Measurements from ENCODE around the gene GNG13.
A peak's percentile ranks its signal among the peaks of the same experiment; 100 is the strongest.
"Not testable (repeated sequence)": the region's sequence is repeated elsewhere in the genome, so short reads cannot be mapped to it uniquely, and the experiment has no call there.

The GNG13 gene

DNA sequence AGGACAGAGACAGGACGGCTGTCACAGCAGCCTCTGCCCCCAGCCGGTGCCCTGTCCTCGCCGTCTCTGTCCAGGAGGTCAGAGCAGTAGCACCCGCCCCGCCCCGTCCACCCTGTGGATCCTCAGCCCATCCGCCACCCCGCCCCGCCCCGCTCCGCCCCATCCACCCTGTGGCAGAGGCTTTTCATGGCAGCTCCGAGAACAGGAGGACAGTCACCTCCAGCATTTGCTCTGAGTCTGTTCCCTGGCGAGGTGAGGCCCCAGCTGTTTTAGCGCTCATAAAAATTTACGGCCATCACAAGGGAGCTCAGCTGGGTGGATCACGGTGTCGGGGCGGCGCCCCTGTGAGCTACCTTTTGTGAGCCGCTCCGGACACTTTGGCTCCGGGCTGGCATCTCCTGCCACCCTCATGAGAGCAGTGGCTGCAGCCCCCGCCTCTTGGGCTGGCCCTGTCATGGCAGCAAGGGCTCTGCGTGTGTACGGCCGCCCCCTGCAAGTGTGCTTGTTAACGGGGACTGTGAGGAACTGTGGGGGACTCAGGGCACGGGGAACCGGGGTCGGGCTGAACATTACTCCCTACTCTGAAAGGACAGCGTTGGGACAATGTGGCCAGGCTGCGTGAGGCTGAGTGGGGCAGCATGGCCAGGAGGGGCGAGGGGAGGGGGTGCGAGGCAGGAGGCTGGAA, 32.3 kb upstream of the GNG13 start:
- no peak for DNase-seq

DNA sequence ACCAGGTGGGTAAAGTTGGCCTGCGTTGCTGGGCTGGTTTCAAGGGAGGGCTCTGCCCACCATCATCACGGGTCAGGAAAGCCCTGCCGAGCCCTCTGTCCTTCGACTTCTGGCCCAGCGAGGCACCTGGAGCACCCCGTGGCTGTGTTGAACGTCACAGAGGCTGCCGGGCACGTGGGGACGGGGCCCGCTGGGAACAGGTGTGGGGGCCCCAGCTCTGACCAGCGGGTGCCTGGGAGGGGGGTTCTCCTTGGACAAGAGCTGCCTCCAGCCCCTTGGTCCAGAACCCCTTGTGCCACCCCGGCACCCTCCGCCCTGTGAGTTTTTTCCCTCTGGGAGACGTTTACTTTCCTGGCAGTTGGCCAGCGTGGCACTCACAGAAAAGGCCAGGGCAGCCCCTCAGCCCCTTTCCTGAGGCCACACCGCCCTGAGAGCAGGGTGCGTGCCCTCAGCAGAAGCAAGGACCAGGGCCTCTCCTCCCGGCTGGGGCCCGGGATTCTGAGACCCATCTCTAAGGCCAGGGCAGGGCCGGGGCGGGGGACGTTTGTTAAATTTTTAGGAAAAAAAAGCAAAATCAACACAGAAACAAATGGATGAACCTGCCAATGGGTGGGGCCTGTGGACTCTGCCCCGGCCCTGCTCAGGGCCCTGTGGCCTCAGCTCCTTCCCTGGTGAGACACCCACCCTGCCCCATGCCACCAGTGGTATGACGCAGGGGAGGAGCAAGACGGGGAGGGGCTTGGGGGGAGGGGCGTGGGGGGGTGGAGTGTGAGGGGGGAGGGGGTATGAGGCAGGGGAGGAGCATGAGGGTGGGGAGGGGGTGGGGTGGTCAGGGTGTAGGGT, 31.3 kb upstream of the GNG13 start:
- no peak for DNase-seq

DNA sequence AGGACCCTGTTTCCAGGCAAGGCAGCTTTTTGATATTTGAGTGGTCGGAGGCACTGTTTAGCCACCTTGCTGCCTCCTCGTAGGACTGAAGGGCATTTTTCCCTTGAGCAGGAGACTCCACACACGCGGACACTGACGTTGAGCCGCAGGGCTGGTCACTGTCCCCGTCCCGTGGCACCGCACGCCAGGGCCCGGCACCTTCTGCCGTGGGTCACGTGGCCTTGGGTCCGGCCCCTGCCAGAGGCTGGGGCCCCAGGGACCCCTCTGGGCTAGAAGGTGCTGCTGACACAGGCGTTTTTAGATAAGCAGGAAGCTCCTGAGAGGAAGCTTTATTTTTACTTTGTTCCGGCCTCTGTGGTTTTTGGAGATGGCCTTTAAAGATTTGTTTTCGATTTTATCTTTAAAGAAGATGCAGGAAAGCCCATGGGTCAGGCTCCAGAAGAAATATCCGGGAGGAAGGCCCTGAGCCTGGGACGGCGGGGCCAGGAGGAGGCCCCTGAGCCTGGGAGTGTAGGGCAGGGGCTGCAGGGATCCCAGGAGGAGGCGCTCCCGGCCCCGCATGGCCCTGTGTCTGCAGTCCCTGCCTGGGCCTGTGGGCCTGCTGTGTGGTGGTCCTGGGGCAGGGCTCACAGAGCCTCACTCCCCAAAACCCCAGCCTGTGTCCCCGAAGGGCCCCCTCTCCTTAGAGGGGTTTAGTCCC, 30.5 kb upstream of the GNG13 start:
- no peak for DNase-seq

DNA sequence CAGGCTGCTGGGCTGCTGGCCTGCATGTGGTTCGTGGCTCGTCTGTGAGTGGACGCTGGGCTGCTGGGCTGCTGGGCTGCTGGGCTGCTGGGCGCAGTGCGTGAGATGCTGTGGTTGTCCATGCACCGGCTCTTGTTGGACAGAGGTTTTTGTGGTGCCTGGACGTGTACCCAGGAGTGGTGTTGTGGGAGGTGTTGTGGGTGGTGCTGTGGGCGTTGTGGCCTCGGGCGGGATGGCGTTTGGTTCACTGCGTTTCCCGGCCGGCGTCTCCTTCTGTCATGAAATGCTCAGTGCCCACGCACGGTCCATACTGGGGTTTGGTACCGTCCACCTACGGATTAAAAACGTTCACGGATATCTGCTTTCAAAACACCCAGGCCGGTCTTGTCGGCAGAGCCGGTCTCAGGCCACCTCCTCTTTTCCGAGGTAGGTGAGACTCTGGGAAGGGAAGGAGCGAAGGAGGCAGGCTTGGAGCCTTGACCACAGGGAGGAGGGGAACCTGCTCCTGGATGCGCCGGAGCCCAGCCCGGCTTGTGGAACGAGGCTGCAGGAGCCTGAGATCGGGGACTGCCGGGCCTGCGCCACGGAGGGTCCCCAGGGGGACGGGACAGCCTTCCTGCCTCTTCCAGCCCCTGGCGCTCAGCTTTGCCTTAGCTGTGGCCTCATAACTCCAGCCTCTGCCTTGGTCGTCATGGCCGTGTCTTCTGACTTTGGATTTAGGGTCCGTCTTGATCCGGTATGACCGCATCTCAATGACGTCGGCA, 29.8 kb upstream of the GNG13 start:
- DNase-seq = no peak

DNA sequence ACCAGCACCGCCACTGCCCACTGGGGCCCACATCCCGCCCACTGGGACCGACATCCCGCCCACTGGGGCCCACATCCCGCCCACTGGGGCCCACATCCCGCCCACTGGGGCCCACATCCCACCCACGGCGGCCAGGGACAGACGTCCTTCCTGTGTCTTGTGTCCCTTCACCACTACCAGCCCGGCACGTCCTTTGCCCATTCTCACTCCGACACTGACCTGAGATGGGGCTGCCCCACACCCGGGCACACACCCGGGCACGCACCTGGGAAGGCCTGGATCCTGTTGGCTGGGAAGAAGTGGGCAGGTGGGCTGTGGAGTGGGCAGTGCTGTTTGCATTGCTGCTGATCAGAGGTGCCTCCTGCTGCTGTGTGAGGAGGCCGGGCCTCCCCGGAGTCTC, 28.4 kb upstream of the GNG13 start:
- DNase-seq = no peak

DNA sequence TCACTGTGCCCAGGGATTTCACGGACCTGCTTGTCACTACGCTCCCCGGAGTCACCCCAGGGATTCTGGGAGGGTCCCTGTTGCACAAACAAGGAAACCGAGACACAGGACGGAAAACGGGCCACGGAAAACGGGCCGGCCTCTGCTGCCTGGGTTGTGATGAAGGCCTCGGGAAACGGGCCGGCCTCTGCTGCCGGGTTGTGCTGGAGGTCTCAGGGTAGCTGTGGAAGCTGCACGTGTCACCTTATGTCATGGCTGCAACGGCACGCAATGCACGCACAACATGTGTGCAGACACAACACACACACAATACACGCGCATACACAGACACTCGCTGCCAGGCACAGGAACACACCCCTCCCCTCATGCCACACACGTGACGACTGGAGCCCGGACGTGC, 27.0 kb upstream of the GNG13 start:
- DNase-seq = no peak

DNA sequence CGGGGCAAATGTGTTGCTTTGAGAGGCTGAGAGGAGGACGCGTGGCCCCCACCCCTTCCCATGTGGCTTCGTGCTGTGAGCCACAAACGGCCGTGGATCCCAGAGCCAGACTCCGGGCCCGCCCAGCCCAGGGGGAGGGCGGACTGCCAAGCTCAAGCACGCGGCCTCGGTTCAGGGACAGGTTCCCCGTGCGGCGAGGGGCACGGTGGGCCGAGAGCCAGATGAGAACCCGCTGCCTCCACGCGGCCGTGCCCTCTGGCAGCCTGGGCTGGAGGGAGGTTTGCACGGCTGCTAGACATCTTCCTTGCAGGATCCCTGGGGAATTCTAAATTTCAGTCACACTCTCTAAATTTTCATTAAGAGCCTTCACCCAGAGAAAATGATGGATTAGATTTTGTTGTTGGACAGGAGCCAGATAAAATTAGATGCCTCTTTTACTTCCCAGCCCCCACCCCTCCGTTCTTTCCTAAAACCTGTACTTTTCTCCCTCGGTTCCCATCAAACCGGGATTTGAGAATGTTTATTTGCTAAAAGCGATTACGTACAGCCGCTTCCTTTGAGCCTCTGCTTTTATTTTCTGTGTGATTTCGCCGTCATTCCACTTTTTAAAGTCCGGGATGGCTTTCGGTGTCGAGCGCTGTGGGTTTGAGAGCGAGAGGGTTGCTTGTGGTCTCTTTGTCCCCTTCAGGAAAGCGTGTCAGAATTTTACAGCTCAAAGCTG, 25.0 kb upstream of the GNG13 start:
- DNase-seq = peak in 37 of 56 donors; percentile 9 to 83 (median 39)

DNA sequence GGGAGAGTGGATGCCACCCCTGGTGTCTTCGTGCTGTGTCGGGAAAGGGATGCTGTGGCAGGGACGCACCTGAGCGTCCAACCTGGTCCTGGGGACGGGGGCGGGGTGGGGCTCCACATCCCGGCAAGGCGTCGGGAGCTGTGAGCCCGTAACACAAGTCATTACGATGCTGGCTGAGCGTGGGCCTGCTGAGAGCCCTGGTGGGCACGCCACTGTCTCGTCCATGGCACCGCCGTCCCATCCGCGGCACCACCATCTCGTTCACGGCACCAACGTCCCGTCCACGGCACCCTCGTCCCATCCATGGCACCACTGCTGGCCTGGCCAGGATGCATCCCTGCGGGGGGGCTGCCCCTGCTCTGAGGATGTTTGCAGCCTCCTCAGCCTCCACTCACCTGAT, 24.1 kb upstream of the GNG13 start:
- no peak for DNase-seq

DNA sequence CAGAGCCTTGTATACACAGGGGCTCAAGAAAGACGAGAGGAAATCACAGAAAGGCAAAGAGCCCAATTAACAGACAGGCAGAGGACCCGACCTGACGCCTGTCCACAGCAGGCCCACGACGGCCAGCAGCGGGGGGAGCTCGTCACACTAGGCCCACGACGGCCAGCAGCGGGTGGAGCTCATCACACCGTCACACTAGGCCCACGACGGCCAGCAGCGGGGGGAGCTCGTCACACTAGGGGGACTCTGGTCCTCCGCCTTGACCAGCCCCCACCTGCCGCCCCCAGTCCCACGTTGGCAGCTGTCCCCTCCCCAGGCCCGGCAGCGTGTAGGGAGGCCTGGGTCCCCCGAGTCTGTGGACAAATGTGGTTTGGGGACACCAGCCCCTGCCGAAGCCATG, 23.7 kb upstream of the GNG13 start:
- DNase-seq = no peak

DNA sequence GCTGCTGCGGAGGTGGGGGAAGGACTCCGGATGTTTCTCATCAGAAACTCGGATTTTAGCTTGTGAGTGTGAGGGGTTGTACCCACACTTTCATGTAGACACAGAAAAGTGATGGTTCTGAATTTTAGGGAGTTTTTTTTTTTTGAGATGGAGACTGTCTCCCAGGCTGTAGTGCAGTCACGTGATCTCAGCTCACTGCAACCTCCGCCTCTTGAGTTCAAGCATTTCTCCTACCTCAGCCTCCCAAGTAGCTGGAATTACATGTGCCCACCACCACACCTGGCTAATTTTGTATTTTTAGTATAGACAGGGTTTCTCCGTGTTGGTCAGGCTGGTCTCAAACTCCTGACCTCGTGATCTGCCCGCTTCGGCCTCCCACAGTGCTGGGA, 22.4 kb upstream of the GNG13 start:
- DNase-seq = no peak

DNA sequence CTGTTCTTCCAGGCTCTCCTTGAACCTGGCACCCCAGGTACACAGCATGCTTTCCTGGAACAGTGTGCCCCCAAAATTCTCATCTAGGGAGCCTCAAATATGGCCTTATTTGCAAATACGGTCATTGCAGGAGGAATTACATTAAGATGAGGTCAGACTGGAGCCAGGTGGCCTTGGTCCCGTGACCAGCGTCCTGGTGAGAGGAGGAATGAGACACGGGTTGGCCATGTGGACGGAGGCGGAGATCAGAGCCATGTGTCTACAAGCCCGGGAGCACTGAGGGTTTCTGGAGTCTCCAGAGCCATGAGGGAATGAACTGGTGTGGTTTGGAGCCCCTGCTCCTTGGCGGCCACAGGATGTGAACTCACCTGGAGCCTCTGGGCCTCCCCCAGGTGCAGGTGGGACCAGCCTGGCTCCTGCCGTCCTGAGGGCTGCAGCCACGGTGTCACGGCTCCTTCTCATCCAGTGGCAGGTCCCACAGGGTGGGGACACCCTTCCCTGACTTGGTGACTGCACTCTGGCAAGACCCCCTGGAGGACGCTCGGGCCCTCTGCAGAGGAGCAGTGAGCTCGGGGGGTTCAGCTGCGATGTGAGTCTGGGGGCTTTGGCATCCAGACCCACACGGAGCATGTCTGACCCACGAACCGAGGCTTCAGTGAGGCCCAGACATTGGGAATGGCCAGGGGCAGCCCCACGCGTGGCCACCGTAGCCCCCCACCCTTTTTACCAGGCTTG, 21.8 kb upstream of the GNG13 start:
- no peak for DNase-seq

DNA sequence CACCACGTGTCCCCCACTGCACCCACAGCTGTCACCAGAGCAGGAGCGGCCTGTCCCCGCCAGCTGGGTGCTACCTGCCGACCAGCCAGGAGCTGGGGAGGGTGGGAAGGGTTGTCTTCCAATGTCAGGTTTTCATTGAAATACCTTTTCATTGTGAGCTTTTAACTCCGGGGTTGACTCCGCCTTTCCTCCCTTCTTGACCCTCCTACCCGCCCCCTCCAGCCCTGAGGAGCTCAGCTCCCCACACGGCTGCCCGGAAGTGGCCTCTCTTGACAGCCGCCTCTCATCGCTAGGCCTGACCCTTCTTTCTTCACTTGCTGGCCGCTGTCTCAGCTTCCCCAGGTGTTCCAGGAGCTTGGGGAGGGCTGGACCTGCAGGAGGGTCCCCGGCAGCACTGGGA, 21.2 kb upstream of the GNG13 start:
- no peak for DNase-seq

DNA sequence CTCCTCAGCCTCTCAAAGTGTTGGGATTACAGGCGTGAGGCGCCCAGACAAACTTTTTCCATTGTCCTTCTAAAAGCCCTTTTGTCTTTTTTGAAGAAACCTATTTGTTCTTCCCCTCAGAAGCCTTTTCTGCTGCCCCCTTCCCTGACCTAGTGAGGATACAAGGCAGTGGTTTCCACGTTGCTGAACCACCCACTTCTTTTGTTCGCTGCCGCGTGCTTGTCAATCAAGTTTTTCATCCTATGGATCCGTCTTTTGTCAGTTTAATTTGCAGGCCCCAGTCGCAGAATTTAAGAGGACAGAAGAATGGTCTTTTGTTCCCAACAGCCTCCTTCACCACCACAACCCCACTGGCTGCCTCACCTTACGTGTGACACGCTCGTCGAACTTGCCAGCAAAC, 20.2 kb upstream of the GNG13 start:
- DNase-seq = no peak

DNA sequence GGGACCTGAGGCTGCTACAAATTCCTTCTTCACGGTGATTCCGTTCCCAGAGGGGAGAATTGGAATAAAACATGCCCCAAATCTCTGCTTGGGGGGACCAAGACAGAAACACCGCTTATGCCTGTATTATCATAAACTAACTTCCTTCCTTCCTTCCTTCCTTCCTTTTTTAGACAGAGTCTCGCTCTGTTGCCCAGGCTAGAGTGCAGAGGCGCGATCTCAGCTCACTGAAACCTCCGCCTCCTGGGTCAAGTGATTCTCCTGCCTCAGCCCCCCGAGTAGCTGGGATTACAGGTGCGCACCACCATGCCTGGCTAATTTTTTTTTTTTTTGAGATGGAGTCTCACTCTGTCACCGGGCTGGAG, 19.5 kb upstream of the GNG13 start:
- not testable (repeated sequence) for DNase-seq

DNA sequence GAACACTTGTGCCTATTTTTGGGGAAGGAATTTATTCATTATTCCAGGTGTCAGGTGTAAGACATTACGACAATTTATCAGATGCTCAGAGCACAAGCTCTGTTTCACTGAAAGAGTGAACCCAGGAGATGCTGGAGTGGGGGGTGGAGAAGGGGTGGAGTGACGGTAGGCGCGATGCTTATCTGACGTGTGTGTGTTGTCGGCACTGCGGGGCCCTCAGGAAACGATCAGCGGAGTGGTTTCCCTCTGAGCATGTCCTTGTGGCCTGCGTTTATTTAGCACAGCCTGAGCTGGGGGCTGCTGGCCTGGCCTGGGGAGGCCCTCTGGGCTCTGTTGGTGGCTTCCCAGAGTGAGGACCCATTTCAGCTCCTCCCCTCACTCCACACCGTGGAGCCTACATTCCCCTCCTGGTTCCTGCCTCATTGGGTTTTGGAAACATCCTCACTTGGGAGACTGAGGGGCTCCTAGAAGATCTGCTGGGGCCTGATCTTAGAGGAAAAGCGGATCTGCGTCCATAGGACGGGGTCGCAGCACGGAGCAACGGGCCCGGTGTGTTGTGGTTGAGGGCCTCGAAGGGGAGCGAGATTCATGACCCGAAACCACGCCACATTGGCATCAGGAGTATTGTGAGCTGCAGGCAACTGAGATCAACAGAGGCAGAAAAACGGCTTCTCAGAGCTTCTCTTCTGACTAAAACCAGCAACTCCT, 19.0 kb upstream of the GNG13 start:
- DNase-seq = no peak

DNA sequence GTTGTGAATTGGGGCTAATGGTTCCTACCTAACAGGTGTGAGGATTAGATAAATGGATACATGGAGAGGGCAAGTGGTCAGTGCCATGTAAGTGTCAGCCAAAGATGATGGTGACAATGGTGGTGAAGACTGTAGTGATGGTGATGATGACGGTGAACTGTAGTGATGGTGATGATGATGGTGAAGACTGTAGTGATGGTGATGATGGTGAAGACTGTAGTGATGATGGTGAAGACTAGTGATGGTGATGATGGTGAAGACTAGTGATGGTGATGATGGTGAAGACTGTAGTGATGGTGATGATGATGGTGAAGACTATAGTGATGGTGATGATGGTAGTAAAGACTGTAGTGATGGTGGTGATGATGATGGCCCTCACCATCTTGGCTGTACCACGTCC, 18.1 kb upstream of the GNG13 start:
- DNase-seq = no peak

DNA sequence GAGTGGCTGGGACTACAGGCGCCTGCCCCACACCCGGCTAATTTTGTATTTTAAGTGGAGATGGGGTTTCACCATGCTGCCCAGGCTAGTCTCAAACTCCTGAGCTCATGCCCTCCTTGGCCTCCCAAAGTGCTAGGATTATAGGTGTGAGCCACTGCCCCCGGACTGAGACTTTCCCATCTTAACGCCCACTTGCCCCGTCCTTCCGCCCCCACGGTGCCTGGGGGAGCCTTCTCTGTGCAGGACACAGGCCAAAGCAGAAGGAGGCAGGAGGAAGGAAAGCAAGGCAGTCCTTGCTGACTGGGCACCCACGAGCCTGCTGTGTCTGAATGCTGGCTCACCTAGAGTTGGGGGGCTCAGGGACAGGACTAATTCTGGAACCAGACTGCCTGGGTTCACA, 17.6 kb upstream of the GNG13 start:
- no peak for DNase-seq

DNA sequence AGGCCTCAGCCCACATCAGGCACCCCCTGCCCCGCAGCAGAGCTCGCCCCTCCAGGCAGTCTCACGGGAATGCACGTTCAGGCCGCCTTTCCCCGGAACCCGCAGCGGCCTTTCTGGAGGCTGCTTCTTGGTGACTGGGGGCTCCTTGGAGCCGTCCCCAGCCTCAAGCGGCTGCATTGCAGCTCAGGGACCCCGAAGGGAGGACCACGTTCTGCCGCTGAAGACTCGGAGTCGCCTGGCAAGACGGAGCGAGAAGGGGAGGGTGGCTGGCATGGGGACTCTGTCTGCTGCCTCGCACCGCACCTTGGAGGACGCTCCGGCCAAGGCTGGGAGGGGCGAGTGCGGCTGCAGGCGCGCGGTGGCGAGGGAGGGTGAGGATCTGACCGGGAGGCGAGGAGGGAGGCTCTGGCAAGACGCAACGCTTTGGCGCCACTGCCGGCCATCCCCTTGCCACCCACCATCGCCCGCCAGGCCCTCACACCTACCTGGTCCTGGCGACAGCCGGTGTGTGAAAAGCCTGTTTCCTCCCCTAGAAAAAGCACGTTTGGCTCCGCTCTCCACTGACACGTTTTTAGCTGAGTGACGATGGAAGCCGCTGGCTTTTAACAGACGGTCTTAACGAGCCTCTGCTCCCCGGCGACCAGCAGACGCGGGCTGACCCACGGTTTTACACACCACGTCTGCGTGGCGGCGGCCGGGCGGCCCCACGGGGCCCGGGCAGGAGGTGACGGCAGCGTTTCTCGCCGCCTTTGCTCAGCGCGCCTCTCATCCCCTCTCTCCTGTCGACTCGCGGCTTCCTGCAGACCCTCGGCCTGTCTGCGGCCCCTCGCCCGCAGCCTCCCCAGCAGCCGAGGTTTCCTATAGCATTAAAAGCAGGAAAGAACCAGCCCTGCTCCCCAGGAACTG, 16.7 kb upstream of the GNG13 start:
- DNase-seq = no peak

DNA sequence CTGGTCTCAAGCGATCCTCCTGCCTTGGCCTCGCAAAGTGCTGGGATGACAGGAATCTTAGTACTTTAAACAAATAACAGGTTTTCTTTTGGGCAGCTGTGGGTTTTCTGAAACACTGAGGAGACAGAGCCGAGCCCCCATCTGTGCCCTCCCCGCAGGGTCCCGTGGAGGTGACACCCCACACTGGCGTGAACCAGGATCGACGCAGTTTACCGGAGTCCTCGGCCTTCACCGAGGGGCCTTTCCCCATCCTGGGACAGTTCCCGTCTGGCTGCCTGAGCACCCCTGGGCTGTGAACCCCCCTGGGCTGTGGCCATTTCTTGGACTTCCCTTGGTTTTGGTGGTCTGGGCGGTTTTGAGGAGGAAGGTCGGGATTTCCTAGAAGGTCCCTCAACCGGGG, 15.3 kb upstream of the GNG13 start:
- DNase-seq = no peak

Data from nucleus accumbens (tissue), 56 donors.